Erythroblast (primary cell): ENCODE measurements around the gene SERPINA12.

Experiments used
- DNase-seq, 2 experiments: peaks; one replicate each; lab custom pipeline; 2025; lab: John Stamatoyannopoulos, UW
- GATA1 ChIP-seq: IDR thresholded peaks from 2 replicates; pipeline ENCODE4 v1.6.1; 2011; ENCODE audit warnings: low read depth, mild to moderate bottlenecking, control low read depth, low read length, moderate library complexity
- POLR2A ChIP-seq: IDR thresholded peaks from 2 replicates; pipeline ENCODE4 v1.6.1; 2011; ENCODE audit warnings: mild to moderate bottlenecking, low read length

SERPINA12 gene

DNA sequence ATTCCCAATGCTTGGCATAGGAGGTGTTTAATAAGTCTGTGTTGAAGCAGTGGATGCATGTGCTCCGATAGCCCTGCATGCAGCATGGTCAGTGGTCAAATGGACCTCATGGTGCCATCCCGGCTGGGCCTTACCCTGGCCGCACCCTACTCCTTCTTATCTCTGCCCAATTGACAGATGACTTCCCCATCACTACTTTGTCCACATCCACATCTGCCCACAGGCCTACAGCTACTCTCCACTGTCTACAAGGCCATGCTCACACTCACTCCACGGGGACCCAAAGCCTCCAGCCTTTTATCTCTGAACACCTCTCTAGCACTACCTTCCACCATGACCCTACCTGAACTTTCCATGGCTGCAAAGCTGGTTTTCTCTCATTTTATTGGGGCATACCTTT is 68.1 kb downstream of the SERPINA12 start:
- no peak for TF ChIP-seq POLR2A
- TF ChIP-seq GATA1 = no peak
- no peak for DNase-seq

DNA sequence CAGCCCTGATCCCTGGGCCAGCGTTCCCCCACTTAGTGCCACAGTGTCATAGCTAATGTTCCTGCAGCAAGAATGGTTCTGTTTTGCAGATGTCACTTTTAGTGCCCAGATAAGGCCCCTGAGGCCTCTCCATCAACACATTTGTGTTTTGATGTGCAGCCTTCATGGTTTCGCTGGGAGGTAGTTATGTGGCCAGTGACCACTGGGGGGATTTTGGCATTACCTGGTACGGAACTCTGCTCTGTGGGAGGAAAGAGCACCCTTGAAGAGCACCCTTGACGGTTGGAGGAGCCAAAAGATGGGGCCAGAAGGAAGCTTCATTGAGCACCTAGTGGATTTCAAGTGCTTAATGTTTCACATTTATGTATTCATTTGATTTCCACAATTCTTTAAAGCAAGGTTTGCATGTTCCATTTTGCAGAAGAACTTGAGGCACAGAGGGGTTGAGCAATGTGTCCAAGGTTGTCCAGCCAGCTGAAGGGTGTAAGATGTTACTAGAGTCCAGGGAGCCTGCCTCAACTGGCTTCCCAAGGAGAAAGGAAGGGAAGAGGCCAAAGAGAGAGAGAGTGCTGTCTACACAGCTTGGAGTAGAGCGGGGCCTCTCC is 69.7 kb downstream of the SERPINA12 start:
- no peak for TF ChIP-seq GATA1
- no peak for TF ChIP-seq POLR2A
- no peak for DNase-seq
